NB4 (cell line): ENCODE data around the gene BPTF.
A peak's percentile ranks its signal among the peaks of the same experiment; 100 is the strongest.
"Not testable (repeated sequence)": the region's sequence is repeated elsewhere in the genome, so short reads cannot be mapped to it uniquely, and the experiment has no call there.

Experiments
- DNase-seq: peaks from one replicate; pipeline ENCODE4 v3.0.0; 2010; ENCODE audit warnings: low read depth
- H3K4me3 ChIP-seq: one replicate; pipeline ENCODE4 v1.5.1; 2011; ENCODE audit warnings: mild to moderate bottlenecking, low read depth, low read length, moderate library complexity
- CTCF ChIP-seq: IDR thresholded peaks from one replicate; pipeline ENCODE4 v1.5.1; 2012; ENCODE audit warnings: low read depth, low read length
- MAX ChIP-seq: IDR thresholded peaks from 2 replicates; pipeline ENCODE4 v1.6.1; 2011; ENCODE audit warnings: low read depth, low read length
- MYC ChIP-seq: IDR thresholded peaks from 2 replicates; pipeline ENCODE4 v1.6.1; 2011; ENCODE audit warnings: low read depth, low read length
- POLR2A ChIP-seq: IDR thresholded peaks from 2 replicates; pipeline ENCODE4 v1.6.1; 2011; ENCODE audit warnings: mild to moderate bottlenecking; ENCODE audit not compliant: insufficient read length; ENCODE audit errors: extremely low read depth

Gene BPTF

DNA sequence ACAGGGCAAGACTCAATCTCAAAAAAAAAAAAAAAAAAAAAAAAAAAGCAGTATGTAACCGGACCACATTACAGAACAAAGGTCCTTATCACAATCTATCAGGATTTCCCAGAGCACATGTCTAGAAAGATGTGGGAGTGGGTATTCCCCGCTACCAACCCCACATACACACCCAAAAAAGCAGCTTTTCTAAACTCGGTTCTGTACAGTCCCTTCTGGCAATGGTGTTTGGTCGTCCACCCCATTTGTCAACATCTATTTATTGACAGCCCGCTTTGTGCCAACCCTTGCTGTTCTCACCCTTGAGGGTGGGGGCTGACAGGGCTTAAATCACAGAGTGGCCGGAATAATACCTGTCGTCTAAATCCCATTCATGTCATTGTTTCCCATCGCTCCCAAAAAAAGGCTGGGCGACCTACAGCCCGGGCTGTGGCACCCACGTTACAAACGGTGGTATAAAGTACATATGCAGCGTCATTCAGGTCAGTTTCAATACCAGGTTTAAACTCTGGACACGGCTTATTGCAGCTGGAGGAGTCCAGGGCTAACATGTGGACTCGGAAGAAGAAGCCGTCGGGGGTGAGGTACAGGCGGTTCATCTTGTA lies 167.3 kb downstream of the BPTF start:
- no peak for DNase-seq

GRCh38 chr17:67993153-67993997 lies 168.1 kb downstream of the BPTF start:
- peak; percentile 86 for DNase-seq
- TF ChIP-seq POLR2A = peak; percentile 35
- no peak for TF ChIP-seq CTCF
- H3K4me3 ChIP-seq = peak overlapping the region; percentile 72

More for the DNA sequence above, 167.3 kb downstream of the BPTF start:
- peak overlapping the region; percentile 72 for H3K4me3 ChIP-seq
- TF ChIP-seq MYC (no peak), CTCF (no peak), POLR2A (no peak)

GRCh38 chr17:67993998-67994361 lies 168.7 kb downstream of the BPTF start:
- no peak for DNase-seq
- H3K4me3 ChIP-seq = peak overlapping the region; percentile 67
- TF ChIP-seq MYC (no peak), CTCF (no peak), MAX (no peak), POLR2A (no peak)

DNA sequence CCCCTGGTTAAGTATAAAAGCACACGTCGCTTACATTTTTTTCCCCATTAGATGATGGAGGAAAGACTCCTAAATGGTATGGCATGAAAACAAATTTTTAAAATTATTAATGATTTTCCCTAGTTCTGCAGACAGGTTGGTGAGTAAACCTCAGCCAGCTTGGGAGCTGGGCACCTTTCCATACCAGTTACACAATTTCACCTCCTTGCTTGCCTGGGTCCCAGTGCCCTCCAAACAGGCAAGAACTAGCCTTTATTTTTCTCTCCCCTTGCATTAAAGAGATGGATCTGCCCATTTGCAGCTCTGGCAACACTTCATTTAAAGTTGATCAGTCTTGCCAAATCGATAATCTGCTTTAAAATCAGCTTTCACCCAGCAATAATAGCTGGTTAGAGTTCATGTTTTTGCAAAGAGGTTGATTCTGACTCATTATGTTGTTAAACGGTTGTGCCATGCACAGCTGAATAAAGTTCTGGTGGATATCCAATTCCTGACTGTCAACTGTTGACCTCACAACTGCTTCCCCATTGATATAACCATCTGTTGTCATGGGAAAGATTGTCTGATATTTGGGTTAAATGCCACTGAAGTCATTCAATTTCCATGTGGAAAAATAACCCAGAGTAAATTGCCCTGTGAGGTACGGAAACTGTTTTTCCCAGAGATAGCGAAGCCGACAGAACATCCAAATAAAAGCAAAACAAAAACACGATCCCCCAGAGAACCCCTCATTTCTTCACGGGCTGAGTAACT lies 169.7 kb downstream of the BPTF start:
- DNase-seq = peak; percentile 54
- TF ChIP-seq MYC (no peak), MAX (no peak), POLR2A (no peak), CTCF (no peak)
- peak overlapping the region; percentile 52 for H3K4me3 ChIP-seq

- H3K4me3 ChIP-seq = peak overlapping the region; percentile 52
- TF ChIP-seq MAX (no peak), POLR2A (no peak), CTCF (no peak), MYC (no peak)
- DNase-seq = peak; percentile 32
Observed at GRCh38 chr17:67995570-67996263, 170.4 kb downstream of the BPTF start.

GRCh38 chr17:67996301-67997171 lies 171.2 kb downstream of the BPTF start, which contains the start of gene C17orf58:
Gene C17orf58 (minus strand): TSS chr17:67996469. CDS start chr17:67996198, 271 bp downstream.
- DNase-seq = not testable (repeated sequence)
- H3K4me3 ChIP-seq = peak within 1 kb of the TSS; percentile 52
